ENCODE results near the gene AKR1C3.
"Not testable (repeated sequence)": the region's sequence is repeated elsewhere in the genome, so short reads cannot be mapped to it uniquely, and the experiment has no call there.

The AKR1C3 gene

GRCh38 chr10:5094265-5095205 is at the start of gene AKR1C3:
Gene AKR1C3, plus strand, starts transcription at chr10:5094414. Its CDS starts 31 bp downstream, at chr10:5094445.
- no peak for DNase-seq (ENCODE audit: low read depth)

GRCh38 chr10:5045095-5045494 is 49.1 kb upstream of the AKR1C3 start:
- no peak for DNase-seq (ENCODE audit: low read depth)

GRCh38 chr10:5046410-5046809 is 47.8 kb upstream of the AKR1C3 start:
- no peak for DNase-seq (ENCODE audit: low read depth)

- not testable (repeated sequence) for DNase-seq (ENCODE audit: low read depth)
Measured at GRCh38 chr10:5047055-5047454, 47.2 kb upstream of the AKR1C3 start.

- no peak for DNase-seq (ENCODE audit: low read depth)
Measured at GRCh38 chr10:5047912-5048628, 46.1 kb upstream of the AKR1C3 start.

- DNase-seq (ENCODE audit: low read depth): not testable (repeated sequence)
Measured at GRCh38 chr10:5052951-5053500, 41.2 kb upstream of the AKR1C3 start.

GRCh38 chr10:5054831-5055230 is 39.4 kb upstream of the AKR1C3 start:
- not testable (repeated sequence) for DNase-seq (ENCODE audit: low read depth)

- DNase-seq (ENCODE audit: low read depth): not testable (repeated sequence)
Measured at GRCh38 chr10:5059267-5059666, 34.9 kb upstream of the AKR1C3 start.

GRCh38 chr10:5060791-5061190 is 33.4 kb upstream of the AKR1C3 start:
- not testable (repeated sequence) for DNase-seq (ENCODE audit: low read depth)

GRCh38 chr10:5064656-5065055 is 29.6 kb upstream of the AKR1C3 start:
- no peak for DNase-seq (ENCODE audit: low read depth)

GRCh38 chr10:5068274-5068984 is 25.8 kb upstream of the AKR1C3 start:
- no peak for DNase-seq (ENCODE audit: low read depth)

GRCh38 chr10:5070648-5071410 is 23.4 kb upstream of the AKR1C3 start:
- no peak for DNase-seq (ENCODE audit: low read depth)

GRCh38 chr10:5071411-5072198 is 22.6 kb upstream of the AKR1C3 start:
- no peak for DNase-seq (ENCODE audit: low read depth)

- DNase-seq (ENCODE audit: low read depth): no peak
Measured at GRCh38 chr10:5073659-5074058, 20.6 kb upstream of the AKR1C3 start.

GRCh38 chr10:5076615-5077014 is 17.6 kb upstream of the AKR1C3 start:
- DNase-seq (ENCODE audit: low read depth): no peak

GRCh38 chr10:5078547-5079180 is 15.6 kb upstream of the AKR1C3 start:
- DNase-seq (ENCODE audit: low read depth): no peak

GRCh38 chr10:5079306-5079830 is 14.8 kb upstream of the AKR1C3 start:
- DNase-seq (ENCODE audit: low read depth): no peak

- DNase-seq (ENCODE audit: low read depth): no peak
Measured at GRCh38 chr10:5079836-5080235, 14.4 kb upstream of the AKR1C3 start.

- no peak for DNase-seq (ENCODE audit: low read depth)
Measured at GRCh38 chr10:5081091-5081490, 13.1 kb upstream of the AKR1C3 start.

All from HS-27A (cell line).